Activated effector memory CD4-positive, alpha-beta T cell treated with Interleukin-2 at 50 U/mL for 16 hours (primary cell): ENCODE measurements around the gene TAS2R13.

Source experiments
- DNase-seq: peaks from one replicate; pipeline ENCODE4 v3.0.0-alpha.2; 2020

The TAS2R13 gene, protein sequence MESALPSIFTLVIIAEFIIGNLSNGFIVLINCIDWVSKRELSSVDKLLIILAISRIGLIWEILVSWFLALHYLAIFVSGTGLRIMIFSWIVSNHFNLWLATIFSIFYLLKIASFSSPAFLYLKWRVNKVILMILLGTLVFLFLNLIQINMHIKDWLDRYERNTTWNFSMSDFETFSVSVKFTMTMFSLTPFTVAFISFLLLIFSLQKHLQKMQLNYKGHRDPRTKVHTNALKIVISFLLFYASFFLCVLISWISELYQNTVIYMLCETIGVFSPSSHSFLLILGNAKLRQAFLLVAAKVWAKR

DNA sequence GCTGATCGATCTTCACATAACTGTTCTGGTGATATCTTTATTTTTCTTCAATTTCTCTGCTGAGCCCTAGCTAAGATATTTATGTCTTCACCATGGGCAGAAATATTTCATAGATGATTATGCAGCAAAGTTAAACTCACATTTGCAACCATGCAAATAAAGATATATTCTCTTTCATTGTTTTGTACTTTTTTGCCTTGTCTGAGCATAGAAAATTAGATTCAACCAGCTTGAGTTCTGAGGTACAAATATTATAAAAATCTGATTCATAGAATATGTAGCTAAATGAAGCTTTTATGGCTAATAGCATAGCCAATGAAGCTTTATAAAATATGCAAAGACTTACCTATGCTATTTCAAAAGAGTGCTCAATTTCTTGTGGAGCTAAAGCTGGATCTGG, at the start of gene TAS2R13:
TAS2R13 (minus strand) TSS at position 101 of the 400 bp plus-strand sequence. CDS start 264 bp downstream, outside the sequence.
- DNase-seq, result no peak

DNA sequence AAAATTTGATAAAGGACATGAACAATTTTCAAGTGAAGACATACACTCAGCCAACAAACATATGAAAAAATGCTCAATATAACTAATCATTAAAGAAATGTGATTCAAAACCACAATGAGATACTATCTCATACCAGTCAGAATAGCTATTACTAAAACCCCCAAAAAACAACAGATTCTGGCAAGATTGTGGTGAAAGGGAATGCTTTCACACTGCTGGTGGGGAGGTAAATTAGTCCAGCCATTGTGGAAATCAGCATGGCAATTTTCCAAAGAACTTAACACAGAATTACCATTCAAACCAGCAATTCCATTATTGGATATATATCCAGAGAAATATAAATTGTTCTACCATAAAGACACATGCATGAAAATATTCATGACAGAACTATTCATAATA, 48.4 kb upstream of the TAS2R13 start:
- no peak for DNase-seq

DNA sequence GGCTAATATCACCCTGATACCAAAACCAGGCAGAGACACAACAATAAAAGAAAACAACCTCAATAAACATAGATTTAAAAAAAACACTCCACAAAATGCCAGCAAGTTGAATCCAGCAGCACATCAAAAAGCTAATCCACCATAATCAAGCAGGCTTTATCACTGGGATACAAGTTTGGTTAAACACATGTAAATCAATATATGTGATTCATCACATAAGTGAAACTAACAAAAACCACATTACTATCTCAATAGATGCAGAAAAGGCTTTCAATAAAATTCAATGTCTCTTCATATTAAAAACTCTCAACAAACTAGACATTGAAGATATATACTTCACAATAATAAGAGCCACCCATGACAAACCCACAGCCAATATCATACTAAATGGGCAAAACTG, 46.7 kb upstream of the TAS2R13 start:
- no peak for DNase-seq

DNA sequence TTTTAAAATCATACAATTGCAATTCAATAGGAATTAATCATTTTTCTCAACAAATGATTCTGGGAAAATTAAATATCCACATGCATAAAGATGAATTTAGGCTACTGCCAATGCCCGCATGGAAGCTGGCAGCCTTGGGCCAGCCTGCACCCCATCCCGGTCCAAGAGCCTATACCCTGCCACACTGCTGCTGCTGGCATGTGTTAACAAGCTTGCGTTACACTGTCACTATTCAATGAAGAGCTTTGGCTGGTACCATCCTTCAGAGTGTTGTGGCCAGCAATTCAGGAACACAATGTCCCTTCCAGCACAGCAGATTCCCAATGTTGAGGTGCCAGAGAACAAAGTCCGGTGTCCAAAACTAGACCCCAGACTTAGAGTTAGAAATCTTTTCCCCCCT, 43.3 kb upstream of the TAS2R13 start:
- no peak for DNase-seq

DNA sequence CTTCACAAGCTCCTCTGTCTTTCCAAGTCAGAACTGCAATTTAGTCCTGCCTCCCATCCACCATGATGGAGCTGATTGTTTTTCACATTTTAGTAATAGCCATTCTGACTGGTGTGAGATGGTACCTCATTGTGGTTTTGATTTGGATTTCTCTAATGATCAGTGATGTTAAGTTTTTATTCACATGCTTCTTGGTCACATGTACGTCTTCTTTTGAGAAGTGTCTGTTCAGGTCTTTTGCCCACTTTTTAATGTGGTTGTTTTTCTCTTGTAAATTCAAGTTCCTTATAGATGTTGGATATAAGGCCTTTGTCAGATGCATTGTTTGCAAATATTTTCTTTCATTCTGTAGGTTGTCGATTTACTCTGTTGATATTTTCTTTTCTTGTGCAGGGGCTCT, 33.8 kb upstream of the TAS2R13 start:
- DNase-seq, result no peak

DNA sequence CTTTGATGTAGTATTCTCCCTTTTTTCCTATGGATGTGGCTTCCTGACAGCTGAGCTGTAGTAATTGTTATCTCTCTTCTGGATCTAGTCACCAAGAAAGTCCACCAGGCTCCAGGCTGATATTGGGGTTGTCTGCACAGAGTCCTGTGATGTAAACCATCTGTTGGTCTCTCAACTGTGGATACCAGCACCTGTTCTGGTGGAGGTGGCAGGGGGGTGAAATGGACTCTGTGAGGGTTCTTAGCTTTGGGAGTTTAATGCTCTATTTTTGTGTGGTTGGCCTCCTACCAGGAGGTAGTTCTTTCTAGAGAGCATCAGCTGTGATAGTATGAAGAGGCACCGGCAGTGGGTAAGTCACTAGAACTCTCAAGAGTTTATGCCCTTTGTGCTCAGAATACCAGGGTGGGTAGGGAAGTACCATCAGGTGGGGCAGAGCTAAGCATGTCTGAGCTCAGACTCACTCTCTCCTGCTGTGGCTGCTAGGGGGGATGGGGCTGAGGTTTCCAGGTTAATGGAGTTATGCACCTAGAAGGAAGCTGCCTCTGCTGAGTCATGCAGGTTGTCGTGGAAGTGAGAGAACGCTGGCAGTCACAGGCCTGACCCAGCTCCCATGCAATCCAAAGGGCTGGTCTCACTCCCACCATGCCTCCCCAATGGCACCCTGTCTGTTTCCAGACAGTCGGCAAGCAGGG, 32.7 kb upstream of the TAS2R13 start:
- no peak for DNase-seq

DNA sequence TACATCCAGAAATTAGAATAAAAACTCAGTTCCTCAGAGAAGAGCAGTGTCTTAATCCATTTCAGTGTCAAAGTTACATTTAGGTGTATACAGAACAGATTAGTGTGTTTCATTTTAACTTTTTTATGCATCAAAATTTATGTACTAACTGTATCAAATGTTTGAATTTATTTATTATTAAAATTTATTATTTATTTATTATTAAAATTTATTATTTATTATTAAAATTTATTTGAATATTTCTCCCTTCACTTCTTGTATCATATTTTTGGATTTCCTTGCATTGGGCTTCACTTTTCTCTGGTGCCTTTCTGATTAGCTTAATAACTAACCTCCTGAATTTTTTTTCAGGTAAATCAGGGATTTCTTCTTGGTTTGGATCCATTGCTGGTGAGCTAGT, 32.0 kb upstream of the TAS2R13 start:
- no peak for DNase-seq

DNA sequence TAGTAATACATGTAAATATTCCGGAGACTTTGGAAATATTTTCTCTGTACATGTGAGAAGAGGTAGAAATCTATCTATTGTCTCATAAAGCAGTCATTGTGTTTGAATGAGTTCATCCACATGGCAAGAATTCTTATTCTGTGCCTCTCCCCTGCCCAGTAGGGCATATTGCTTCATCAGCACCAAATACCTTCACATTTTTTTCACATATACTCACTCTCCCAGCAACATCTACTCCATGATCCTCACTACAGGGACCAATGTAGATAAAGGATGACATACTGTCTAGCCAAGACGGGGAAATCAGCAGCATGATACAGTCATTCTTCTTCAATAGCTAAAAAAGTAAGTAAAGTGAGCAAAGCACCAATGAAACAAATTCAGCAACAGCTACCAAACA, 31.0 kb upstream of the TAS2R13 start:
- DNase-seq, result no peak

DNA sequence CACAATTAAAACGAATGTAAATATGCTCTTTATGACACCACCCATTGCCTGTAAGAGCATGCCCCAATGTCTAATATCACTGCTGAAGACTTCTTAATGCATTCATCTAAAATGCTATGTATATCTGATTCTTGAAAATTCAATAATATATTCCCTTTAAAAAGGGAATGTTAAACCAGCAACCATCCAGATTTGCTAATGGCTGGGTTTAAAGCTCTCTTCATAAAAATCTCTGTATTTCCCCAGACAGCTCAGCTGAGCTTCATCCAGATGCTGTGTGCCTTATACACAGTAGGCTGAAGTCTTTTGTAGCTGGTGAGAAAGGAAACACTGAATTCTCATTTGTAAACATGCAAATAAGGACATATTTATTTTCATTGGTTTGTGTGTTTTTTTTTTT, 29.8 kb upstream of the TAS2R13 start, which contains the start of gene TAS2R14:
TAS2R14 (minus strand) TSS at position 101 of the 400 bp plus-strand sequence; CDS start at position 45, 56 bp downstream.
- no peak for DNase-seq

DNA sequence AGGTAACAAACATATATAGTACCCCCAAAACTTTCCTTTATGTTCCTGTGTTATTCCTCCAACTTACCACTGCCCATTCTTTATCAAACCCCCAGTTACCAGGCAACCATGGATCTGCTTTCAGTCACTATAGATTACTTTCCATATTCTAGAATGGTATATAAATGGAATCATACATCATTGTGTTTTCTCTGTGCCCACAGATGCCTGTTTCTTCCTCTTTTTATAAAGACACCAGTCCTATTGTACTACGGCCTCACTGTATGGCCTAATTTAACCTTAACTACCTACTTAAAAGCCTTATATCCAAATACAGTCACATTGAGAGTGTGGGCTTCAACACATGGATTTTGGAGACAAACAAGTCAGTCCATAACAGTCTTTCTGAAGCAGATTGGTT, 27.1 kb upstream of the TAS2R13 start:
- DNase-seq, result no peak

DNA sequence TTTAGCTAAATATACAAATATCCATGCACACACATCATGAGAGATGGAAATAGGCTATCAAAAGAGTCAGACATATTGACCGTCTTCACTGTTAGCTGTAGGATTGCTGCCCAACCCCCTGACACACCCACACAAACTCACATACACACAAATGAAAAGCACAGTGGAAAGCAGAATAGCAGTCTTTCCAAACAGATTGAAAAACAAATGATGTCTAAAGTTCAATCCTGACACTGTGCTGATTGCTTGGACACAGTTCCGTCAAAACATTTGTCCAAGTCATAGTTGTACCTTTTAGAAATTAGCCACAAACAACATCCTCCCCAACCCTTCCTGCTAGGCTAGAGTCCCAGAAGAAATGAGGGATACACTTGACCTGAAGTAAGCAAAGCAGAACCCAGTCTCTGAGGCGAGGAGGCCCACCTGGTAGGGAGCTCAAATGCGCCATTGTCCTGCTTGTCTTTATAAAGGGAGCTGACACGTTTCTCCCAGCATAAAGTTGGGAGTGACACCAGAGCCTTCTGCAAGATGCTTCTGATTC, 19.5 kb upstream of the TAS2R13 start, which contains the start of gene PRH2:
PRH2 (plus strand) TSS at position 491 of the 541 bp plus-strand sequence; CDS start at position 529, 38 bp downstream.
- no peak for DNase-seq

DNA sequence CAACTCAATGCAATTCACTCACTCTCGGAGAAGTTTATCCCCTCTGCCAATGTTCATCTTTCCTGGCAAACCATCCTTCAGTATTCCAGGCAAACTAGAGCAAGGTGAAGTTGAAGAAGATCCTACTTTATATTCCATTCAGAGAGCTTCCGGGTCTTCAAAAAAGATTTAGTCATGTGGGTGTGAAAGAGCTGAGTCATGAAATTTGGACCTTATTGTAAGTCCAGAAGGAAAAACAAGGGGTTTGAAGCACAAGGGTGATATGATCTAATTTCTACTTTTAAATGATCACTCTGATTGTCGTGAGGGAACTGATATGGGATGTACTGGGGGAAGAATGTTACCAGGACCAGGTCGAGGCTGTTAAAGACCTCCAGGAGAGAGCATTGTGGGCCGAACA, 16.9 kb upstream of the TAS2R13 start:
- DNase-seq, result no peak

DNA sequence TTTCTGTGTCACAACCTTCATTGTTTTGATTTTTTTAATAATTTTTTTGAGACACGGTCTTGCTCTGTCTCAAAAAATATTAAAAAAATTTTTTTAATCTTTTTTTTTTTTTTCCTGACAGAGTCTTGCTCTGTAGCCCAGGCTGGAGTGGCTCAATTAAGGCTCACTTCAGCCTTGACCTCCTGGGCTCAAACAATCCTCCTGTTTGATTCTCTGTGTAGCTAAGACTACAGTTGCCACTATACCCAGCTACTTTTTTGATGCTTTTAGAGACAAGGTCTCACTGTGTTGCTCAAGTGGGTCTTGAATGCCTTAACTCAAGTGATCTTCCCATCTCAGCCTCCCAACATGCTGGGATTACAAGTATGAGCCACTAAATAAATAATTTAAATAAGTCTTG, 10.4 kb upstream of the TAS2R13 start:
- DNase-seq, result no peak

DNA sequence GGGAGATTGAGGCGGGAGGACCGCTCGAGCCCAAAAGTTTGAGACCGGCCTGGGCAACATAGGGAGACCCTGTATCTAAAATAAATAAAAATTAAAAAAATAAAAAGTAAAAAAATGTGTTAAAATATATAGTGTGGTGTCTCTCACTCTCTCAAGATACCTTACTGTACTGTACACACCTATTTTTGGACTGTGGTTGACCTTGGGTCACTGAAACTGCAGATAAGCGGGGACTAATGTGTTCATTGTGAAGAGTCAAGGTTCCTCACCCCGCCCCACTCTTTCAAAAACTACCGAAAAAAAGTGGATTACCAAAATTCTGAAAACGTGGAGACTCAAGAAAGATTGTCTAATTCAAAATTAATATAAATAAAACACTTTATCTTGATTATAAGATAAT, 1.0 kb upstream of the TAS2R13 start:
- DNase-seq, result no peak

DNA sequence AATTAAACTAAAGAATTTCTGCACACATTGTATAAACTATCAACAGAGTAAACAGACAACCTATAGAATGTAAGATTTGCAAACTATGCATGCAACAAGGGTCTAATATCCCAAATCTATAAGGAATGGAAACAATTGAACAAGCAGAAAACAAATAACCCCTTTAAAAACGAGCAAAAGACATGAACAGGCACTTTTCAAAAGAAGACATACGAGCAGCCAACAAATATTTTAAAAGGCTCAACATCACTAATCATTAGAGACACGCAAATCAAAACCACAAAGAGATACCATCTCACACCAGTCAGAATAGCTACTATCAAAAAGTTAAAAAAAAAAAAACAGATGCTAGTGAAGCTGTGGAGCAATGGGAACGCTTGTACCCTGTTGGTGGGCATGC, 4.7 kb downstream of the TAS2R13 start:
- no peak for DNase-seq

DNA sequence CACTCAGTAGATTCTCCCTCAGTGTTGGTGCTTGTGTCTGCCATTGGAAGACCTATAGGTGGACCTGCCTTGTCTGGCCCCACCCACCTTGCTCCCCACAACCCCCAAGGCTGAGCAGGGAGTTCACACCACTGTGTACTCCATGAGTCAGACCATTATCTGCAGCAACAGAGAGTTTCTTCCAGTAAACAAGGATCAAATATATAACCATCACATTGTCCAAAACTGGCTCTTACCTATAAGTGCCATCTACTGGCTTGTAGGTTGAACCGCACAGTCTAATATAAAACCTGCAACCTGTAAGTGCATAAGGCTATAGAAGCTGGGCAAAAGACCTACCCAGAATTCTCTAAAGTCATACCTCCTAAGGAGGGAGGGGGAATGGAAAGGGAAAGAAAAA, 7.9 kb downstream of the TAS2R13 start:
- DNase-seq, result no peak

DNA sequence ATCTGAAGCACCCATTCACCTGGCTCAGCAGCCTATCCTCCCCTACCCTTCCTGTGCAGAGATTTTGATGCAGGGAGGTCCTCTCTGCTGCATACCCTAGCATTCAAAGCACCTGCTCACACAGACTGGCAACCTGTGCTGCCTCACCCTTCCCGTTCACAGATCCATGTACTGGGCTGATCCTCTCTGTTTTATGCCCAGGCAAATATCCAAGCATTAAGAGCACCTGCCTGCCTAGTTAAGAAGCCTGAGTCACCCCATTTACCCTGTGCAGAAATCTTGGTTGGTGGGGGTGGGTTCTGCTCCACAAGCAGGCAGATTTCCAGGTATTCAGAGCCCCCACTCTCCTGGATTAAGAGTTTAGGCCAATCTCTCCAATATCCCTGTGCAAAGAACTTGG, 8.4 kb downstream of the TAS2R13 start:
- DNase-seq, result no peak

DNA sequence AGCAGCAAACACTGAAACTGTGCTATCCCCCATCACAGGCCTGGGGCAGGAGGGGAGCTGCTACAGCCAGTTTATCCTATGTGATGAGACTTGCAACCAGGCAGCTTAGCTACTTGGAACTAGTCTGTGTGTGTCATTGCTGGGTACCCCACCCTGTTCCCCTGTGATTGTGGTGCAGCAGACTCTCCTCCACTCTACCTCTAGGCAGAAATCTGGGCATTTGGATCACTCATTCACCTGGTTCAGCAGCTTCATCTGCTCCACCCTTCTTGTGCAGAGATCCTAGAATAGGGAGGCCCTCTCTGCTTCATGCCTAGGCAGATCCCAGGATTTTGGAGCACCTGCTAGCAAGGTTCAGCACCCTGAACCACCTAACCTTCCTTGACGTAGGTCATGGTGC, 8.8 kb downstream of the TAS2R13 start:
- DNase-seq, result no peak

DNA sequence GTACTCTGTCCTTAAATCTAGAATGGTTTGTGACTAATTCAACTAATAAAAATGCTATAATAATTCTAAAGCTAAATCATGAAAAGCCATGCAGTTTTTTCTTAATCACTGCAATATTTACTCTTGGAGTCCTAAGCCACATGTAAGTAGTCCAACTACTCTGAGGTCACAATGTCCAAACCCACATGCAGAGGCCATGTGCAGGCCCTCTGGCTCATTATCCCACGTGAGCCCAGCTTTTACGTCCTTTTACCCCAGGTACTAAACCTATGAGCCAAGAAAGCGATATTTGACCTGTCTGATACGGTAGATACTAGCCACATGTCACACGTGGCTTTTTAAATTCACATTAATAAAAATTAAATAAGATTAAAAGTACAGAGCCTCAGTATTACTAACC, 12.5 kb downstream of the TAS2R13 start:
- DNase-seq, result no peak

DNA sequence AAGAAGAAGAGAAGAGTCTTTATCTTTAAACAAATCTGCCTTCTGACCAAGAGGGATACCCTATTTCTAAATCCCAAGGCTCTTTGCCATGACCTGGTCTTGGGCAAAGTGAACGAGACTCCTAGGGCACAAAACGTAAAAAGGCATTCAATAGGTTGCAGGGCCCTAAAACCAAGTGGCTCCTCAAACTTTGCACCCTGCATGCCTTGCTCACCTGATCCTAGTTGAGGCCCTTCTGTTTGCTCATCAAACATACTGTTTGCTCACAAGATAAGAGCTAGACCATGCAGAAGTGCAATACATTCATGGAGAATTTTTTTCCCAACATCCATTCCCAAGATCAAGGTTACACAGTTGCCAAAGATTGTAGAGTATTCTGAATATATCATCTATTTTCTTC, 17.4 kb downstream of the TAS2R13 start:
- DNase-seq, result no peak

DNA sequence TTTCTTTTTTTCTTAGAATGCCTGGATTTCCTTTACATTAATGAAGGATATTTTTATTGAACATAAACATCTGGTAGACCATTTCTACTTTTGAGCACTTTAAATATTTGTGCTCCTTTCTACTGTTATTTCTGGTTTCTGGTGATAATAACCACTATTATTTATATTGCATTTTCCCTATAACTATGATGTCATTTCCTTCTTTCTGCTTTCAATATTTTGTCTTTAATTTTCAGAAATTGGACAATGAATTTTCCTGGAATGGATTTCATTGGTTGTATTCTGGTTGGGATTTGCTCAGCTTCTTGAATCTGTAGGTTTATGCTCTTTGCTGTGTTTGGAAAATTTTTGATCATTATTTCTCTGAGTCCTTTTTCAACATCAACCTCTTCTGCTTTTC, 20.1 kb downstream of the TAS2R13 start:
- no peak for DNase-seq

DNA sequence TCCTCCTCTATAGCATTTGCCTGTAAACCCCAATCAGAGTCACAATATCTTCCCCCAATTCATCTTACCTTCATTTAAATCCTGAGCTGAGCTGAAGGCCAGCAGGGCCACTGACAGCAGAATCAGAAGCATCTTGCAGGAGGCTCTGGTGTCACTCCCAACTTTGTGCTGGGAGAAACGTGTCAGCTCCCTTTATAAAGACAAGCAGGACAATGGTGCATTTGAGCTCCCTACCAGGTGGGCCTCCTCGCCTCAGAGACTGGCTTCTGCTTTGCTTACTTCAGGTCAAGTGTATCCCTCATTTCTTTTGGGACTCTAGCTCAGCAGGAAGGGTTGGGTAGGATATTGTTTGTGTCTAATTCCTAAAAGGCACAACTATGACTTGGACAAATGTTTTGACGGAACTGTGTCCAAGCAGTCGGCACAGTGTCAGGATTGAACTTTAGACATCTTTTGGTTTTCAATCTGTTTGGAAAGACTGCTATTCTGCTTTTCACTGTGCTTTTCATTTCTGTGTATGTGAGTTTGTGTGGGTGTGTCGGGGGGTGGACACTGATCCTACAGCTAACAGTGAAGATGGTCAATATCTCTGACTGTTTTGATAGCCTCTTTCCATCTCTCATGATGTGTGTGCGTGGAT, 25.2 kb downstream of the TAS2R13 start, which contains the start of gene PRH1:
PRH1 (minus strand) TSS at position 170 of the 640 bp plus-strand sequence; CDS start at position 132, 38 bp downstream.
- DNase-seq, result no peak

DNA sequence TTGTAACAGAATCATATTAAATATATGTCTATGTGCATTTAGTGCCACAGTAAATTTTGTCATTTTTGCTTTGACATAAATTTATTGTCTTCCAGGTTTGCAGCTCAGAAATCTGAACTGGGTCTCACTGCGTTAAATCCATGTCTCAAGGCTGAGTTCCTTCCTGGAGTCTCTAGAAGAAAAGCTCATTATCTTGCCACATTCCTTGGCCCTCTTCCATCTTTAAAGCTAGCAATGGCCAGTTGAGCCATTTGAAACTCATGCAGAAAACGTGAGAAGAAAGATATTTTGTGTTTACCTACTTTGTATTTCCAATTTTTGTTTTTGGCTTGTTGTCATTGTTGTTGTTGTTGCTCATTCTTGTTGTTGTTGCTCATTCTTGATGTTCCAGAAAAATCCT, 36.0 kb downstream of the TAS2R13 start:
- DNase-seq, result no peak

DNA sequence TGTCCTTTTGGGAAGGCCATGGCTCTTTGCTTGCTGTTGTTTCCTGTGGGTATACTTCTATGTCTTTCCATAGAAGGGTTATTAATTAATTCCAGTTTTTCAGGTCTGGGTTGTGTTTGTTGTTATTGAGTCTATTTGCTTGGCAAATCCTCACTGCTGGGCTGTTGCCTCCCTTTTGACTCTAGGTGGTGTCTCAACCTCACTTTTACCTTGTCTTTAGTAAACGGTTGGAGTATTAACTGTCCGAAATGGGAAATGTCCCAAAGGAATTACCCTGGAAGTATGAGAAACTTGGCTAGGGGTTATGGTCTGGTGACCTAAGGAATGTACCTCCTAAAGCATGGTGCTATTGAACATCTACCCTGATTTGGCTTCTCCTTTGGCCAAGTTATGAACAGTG, 42.0 kb downstream of the TAS2R13 start:
- DNase-seq, result no peak
